ENCODE measurements around the gene ZFAND6.
"Not testable (repeated sequence)": the region's sequence is repeated elsewhere in the genome, so short reads cannot be mapped to it uniquely, and the experiment has no call there.

DNA sequence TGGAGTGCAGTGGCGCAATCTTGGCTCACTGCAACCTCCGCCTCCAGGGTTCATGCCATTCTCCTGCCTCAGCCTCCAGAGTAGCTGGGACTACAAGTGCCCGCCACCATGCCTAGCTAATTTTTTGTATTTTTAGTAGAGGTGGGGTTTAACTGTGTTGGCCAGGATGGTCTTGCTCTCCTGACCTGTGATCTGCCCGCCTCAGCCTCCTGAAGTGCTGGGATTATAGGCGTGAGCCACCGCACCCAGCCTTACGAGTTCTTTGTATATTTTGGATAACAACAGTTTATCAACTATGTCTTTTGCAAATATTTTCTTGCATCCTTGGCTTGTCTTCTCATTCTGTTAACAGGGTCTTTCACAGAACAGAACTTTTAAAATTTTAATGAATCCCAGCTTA, 45.3 kb upstream of the ZFAND6 start:
- TF ChIP-seq EZH2phosphoT487 (IDR thresholded peaks at IDR 0.05; ENCODE audit: low read depth, severe bottlenecking, unreplicated experiment); EZH2 (IDR thresholded peaks at IDR 0.05; ENCODE audit: borderline replicate concordance): not testable (repeated sequence)
- TF ChIP-seq, protein P1, sequence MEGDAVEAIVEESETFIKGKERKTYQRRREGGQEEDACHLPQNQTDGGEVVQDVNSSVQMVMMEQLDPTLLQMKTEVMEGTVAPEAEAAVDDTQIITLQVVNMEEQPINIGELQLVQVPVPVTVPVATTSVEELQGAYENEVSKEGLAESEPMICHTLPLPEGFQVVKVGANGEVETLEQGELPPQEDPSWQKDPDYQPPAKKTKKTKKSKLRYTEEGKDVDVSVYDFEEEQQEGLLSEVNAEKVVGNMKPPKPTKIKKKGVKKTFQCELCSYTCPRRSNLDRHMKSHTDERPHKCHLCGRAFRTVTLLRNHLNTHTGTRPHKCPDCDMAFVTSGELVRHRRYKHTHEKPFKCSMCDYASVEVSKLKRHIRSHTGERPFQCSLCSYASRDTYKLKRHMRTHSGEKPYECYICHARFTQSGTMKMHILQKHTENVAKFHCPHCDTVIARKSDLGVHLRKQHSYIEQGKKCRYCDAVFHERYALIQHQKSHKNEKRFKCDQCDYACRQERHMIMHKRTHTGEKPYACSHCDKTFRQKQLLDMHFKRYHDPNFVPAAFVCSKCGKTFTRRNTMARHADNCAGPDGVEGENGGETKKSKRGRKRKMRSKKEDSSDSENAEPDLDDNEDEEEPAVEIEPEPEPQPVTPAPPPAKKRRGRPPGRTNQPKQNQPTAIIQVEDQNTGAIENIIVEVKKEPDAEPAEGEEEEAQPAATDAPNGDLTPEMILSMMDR (IDR thresholded peaks at IDR 0.05; ENCODE audit: poor library complexity): not testable (repeated sequence)
